GM21619 (cell line): ENCODE measurements around the gene HACD4.

Experiments
- ATAC-seq: cut with Tn5 transposase; IDR thresholded peaks from one replicate; pipeline ENCODE4 v1.9.1; 2021; ENCODE audit not compliant: unreplicated experiment

The HACD4 gene, protein sequence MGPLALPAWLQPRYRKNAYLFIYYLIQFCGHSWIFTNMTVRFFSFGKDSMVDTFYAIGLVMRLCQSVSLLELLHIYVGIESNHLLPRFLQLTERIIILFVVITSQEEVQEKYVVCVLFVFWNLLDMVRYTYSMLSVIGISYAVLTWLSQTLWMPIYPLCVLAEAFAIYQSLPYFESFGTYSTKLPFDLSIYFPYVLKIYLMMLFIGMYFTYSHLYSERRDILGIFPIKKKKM

DNA sequence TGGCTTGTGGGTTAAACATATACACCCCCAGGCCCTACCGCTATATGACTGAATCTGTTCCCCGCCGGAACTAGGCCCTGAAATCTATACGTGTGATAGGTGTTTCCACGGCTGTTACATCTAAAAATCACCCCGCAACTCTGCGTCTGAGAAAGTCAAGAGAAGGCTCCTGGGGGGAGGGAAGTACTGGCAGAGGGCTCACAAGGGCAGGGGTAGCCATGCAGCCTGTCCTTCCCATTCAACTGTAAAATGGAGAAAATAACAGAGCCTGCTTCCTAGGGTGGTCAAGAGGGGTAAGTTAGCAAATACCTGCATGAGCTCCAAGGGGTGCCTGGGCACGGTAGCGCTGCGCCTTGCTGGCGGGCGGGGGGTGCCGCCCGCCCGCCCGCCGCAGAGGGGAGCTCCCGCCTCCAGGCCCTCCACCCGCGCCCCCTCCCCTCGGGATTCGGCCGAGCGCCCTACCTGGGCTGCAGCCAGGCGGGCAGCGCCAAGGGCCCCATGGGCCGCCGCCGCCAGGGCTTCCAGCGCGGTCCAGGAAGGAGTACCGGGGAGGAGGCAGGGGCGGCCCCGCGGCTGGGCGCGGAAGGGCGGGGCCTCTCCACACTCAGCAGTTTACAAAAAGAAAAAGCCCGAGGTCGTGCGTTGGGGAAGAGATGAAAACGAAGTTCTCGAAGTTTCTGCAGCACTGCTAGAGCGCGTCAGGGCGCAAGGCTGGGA is at the start of gene HACD4:
TSS of gene HACD4 (minus strand) at position 550 of the 717 bp plus-strand sequence. CDS start at position 500, 50 bp downstream.
- peak; percentile 76 for ATAC-seq

DNA sequence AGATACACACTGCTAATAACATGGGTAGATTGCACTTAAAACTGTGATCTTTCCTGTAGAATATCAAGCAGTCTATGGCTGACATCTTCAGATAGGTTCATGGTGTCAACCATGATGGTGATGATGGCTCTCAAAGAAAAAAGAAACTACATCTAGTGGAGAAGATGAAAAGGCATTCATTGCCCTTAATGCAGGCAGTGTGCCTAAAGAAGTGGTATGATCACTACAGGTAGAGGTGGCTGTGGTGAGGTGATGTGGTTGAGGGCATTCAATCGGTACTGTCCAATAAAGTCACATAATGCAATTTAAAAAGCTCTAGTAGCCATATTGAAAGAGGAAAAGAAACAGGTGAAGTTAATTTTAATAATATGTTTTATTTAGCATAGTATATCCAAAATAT is 49.4 kb upstream of the HACD4 start:
- no peak for ATAC-seq

DNA sequence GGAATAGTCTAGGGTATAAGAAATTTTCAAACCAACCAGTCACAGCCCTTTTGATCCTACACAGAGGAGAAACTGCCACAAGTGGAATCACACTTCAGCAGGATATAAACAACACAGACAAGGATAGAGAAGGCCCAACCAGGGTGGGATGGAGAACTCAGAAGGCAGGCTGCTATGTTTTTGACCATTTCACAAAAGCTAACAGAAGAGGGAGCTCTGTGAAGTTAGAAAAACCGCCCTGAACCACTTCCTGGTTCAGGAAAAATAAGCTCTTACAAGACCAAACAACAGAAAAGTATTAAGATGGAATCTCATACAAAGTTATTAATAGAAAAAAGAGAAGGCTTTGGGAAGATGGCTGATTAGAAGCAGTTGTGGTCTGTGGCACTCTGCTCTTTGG is 47.3 kb upstream of the HACD4 start:
- ATAC-seq, result no peak

DNA sequence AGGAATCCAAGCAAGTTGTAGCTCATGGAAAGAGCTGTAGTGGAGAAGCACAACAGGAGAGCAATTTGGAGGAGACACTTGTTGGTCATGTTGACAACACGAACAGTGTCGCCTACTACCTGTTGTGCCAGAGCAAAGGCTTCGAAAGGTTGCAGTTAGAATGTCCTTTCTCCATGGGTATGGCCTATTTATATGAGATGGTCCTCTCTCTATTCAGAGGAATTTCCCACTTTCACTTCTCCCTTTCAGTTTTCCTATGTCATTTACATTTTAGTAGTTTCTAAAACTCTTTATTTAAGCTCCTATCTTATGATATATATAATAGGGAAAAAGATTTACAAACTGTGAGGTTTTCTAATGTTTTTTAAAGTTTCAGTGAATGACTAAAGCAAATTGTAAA is 46.3 kb upstream of the HACD4 start, which contains the start of gene IFNB1:
TSS of gene IFNB1 (minus strand) at position 162 of the 400 bp plus-strand sequence. CDS start at position 89, 73 bp downstream.
- no peak for ATAC-seq

DNA sequence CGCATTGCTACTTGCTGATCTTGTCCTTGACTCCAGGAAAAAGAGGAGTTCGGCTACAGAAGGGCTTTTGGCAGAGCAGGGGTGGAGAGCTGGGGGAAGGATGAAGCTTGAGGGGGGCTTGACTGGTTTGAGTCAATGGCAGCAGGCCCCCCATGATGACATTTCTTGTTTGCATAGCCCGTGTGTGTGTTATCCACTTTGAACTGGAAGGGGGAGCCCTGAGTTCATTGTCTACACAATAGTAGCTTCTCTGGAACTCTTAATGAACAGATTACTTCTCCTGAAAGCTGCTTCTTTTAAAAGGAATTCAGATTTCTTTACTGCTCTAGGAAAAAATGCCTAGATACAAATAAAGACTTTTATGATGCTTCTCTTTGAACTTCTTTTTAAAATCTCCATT is 44.0 kb upstream of the HACD4 start:
- no peak for ATAC-seq

DNA sequence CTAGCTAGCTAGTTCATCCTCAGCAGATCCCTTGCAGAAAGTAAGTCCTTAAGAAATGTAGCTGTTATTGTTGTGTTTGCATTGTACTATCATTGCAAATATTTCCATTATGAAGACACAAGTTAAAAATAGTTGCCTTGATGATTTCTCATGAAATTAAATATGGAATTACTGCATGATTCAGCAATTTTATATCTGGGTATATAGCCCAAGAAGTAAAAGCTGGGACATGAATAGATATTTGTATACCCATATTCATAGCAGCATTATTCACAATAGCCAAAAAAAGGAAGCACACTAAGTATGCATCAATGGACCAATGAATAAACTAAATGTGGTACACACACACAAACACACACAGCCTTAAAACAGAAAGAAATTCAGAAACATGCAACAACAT is 39.5 kb upstream of the HACD4 start:
- ATAC-seq, result no peak

DNA sequence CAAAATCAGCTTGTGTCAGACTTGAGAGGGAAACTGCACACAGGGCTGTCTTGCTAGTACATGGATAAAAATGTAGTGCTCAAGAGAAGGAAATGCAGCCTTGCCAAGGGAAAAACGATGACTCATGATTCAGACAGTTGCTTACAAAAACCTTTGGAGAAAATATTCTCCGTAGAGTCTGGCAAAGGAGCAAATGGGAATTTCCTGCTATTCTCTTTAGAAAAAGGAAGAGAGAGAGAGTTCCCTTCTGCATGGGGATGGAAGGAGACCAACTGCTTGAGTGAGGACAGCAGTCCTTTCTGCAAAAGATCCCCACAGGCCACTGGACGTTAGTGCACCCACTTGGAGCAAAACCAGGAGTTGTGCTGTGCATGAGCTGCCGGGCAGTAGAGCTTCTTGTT is 38.7 kb upstream of the HACD4 start:
- no peak for ATAC-seq

DNA sequence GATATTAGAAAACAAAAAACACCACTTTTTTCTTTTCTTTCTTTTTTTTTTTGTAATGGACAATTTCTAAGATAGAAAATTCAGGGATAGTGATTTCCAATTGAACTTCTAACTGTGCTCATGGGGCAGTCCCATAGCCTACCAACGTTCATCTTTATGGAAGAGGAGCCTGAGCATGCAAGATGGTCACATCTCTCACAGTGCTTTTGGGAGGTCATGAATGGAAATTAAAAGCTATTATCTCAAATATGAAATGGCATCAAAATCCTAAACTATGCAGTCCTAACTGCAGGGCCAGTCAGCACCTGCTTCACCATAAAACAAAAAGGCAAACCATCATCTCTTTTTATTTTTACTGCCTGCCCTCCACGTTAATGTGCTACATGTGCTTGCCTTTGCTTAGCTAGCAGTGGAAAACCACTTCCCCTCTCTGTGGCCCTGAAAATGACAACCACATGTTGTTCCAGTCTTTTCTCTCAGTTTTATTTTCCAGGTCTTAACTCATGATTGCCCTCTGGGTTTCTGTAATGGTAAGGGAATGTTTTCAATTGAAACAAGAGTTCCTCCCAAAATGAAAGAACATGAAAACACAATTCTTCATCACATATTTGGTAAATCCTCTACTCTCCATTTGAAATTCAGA is 29.6 kb upstream of the HACD4 start:
- ATAC-seq, result peak; percentile 84

DNA sequence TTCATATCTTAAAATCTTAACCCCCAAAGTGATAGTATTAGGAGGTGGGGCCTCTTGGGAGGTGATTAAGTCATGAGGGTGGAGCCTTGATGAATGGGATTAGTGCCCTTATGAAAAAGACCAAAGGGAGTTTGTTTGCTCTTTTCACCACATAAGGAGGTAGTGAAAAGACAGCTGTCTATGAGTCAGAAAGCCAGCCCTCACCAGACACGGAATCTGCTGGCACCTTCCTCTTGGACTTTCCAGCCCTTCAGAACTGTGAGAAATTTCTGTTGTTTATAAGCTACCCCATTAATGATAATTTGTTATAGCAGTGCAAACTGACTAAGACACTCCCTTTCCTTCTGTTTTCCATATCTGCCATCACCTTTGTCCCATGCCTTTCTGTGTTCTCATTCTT is 25.5 kb upstream of the HACD4 start:
- ATAC-seq, result no peak

DNA sequence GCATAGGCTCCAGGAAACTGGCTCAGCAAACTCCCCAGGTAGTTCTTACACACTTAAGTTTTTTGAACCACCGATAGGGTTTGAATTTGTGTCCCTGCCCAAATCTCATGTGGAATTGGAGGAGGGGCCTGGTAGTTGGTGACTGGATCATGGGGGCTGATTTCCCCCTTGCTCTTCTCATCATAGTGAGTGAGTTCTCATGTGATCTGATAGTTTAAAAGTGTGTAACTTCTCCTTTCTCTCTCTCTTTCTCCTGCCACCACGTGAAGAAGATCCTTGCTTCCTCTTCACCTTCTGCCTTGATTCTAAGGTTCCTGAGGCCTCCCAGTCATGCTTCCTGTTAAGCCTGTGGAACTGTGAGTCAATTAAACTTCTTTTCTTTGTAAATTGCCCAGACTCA is 22.4 kb upstream of the HACD4 start:
- ATAC-seq, result no peak

DNA sequence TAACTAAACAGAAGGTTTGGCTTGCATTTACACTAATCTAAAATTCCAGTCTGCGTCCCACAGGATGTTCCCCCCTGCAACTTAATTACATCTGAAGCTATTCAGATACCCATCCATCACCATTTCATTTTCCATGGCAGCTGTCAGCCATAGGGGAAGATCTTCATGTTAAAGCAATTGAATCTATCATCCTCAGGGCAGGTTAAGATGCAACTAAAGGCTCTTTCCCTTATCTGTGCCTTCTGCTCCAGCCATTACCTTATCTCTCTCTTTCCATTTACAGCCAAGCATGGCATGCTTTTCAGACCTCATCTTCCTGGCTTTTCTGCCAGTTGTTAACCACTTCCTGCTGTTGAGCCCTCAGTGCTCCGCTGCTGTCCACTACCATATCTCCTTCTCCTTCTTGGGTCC is 15.8 kb upstream of the HACD4 start:
- ATAC-seq, result no peak

DNA sequence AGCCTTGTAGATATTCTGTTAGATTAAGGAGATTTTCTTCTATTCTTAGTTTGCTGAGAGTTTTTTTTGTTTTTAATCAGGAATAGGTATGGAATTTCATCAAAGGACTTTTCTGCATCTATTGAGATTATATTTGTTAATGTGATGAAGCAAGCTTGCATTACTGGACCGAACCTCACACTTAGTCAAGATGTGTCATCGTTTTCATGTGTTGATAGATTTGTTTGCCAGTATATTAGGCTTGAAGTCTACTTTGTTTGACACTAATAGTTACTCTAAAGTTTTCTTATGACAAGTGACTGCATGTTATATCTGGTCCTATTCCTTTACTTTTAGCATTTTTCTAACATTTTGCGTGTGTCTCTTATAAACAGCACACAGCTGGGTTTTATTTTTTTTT is 12.4 kb upstream of the HACD4 start:
- ATAC-seq, result no peak

DNA sequence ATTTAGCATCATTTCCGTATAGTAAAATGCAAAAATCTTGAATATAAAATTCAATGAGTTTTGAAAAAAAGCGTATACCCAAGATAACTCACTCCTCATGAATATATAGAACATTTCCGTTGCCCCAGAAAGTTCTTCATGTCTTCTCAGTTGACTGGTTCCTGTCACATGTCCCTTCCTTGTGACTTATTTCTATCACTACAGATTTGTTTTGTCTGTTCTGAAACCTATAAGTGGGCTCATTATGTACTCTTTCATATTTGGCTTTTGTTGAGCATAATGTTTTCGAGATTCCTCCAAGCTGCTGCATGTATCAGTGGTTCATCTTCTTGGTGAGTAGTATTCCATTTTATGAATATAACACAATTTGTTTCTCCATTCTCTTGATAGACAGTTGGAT is 11.0 kb upstream of the HACD4 start:
- no peak for ATAC-seq

DNA sequence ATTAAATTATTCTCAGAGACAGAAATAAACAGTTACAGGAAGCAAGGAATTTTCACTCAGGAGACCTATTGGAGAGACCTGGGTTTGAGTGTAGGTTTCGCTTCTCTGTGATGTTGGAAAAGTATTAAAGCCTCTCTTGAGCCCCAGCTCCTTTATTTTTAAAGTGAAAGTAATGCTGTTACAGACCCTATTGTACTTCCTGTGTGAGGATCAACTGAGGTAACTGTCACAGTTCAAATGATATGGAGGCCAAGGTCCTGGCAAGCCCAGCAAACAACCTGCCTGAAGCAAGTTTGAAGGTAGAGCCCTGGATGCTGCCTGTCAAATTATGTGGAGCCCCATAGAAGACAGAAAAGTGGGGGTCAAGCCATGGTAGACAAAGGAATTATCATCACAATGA is 7.9 kb upstream of the HACD4 start:
- no peak for ATAC-seq

DNA sequence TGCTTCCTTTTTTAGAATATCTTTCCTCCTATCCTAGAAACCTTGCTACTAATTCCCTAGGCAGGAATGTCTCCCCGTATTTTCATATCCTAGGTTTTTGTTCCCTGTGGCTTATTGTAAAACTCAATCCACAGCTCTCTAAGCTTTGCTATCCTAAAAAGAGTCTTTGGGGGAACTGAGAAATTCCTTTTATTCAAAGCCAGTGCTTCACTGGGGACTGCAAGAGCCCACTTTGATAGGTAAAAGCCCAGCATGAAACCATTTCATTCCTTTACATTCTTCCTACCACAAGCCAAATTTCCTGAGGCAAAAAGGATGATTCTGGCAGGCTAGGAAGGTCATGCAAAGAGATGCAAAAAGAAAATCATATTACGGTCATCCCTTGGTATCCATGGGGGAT is 5.8 kb upstream of the HACD4 start:
- ATAC-seq, result no peak

DNA sequence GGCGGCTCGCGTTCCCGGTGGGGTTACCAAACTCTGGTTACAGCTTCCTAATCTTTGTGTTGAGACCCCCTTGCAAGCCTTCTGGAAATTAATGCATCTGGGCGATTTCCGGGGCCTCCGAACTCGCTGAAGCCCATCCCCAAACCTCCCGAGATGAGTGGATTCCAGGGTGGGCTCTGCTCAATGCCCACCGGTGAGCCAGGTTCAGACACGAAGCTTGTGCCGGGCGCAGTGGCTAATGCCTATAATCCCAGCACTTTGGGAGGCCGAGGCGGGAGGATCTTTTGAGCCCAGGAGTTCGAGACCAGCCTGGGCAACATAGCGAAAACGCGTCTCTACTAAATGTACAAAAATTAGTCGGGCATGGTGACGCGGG is 356 bp upstream of the HACD4 start:
- no peak for ATAC-seq

DNA sequence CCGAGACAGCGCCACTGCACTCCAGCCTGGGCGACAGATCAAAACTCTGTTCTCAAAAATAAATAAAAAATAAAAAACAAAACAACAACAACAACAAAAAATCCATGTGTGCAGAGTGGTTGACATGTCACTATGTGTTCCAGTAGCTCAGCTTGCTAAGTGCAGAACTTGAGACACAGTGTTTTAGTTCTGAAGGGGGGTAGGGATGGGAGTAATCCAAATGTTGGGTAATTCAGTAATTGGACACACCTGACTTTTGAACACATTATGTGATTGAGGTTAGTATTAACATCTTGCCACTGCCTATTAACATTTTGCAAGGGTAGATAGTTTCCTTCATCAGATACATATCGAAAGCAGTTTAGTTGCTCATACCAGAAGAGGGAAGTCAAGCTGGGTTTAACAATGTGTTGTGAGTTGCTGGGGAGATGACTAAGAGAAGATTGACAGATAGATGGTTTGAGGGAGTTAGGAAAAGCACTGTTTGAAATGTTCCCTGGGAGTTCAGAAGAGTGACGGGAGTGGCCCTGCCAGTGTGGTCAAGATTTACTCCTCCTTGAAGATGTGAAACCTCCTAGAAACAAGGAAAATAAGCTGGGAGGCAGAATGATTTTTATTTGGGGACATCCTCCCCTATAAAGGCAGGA is 928 bp downstream of the HACD4 start:
- ATAC-seq, result peak; percentile 71

DNA sequence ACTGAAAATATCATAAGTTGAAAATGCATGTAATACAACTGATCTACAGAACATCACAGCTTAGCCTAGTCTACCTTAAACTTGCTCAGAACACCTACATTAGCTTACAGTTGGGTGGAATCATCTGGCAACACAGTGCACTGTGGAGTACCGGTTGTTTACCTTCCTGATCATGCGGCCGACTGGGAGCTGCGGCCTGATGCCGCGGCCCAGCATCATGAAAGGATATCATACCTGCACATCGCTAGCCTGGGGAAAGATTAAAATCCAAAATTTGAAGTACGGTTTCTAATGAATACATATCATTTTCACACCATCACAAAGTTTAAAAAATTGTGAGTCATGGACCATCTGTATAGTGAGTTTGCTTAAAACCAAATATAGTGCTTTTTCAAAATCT is 1.8 kb downstream of the HACD4 start:
- no peak for ATAC-seq

DNA sequence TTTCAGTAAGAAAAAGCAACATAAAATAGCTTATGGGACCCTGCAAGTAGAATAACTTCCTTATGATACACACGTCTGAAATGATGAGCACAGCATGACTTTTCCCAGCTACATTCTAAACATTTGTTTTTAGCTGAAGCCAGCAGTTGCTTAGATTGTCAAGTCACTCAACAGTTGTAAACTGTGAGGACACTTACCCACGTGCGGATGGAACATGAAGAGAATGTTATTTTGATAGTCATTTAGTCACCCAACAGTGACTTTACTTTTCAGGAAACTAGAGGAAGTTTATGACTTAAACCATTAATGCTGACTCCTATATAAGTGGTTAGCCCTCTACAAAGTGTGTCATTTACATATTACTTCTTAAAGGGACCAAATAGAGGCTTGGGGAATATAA is 3.0 kb downstream of the HACD4 start:
- ATAC-seq, result no peak

DNA sequence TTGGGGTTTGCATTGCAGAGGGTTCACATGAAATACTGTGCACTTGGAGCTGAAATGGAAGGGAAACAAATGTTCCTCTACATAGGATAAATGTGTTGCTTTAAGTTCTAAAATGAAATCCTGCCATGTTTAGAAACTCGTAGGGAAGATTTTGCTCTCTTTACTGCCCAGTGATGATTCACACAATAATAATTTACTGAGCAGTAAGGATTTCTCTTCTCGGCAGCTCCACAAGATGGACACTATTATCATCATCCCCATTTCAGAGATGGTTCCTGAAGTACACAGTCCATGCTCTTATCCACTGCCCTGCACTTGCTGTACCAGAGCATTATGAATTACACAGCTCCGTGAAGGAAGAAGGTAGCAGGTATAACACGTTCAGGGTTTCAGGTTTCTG is 4.1 kb downstream of the HACD4 start:
- ATAC-seq, result no peak

DNA sequence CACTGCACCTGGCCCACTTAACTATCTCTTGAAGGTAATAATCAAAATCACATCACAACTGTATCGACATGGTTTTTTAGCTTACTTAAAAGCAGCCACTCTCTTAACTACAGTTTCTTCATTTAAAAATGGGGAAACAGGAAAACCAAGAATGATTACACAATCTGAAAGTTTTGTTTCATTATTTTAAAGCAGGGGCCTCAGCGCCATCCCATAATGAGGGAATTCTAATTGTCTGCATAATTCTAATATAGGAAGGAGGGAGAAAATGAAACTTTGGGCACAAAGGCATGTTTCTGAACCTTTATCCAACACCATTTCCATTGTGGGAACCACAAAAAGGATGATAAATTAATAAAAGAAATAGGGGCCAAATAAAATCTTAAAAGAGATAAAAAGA is 7.6 kb downstream of the HACD4 start:
- ATAC-seq, result no peak

DNA sequence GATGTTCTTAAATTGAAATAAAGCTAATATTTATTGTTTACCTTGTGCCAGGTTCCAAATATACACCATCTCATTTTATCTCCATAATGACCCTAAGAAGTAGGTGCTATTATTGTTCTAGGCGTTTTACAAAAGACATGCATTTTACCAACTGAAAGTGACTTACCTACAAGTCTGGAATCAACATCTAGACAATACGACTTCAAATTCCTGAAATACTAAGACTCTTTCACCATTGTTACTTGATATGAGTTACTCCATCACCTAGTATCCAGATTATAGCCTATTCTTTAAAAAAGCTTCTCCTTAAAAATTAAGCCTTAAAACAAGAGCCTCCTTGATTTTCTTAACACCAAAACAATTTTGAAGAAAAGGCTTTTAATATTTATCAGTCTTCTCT is 13.3 kb downstream of the HACD4 start:
- no peak for ATAC-seq
